Measurements from ENCODE around the gene ADAMTSL2. TPM values are rescaled to one million over a fixed set of nuclear protein-coding genes. Genes with fewer than 3 reads are reported as not detected.

Gene ADAMTSL2
- total RNA-seq, 3 donors from 2014 or later (not counting 1 experiment from before 2014, with no cell fraction given): not detected

DNA sequence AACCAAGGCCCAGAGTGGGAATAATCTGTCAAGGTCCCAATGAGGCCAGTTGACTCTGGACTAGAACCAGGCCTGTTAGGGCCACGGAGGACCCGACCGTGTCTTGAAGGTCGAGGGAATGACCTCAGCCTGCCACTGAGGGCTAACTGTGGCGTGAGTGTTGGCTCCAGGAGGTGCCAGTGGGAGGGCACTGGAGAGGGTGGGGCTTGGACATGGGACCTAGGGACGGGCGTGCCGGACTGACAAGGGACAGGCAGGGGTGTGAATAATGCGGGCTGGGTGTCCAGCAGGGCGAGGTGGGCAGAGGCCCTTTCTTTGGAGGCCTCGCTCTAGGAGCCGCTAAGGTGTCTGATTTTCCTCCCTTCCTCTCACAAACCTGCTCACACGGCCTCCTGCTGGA, 7.5 kb downstream of the ADAMTSL2 start:
- no peaks in the 10 kb centered on the region for H3K36me3 Mint-ChIP-seq
- no peaks in the 10 kb centered on the region for H3K9me3 ChIP-seq (ENCODE audit: control insufficient read depth, insufficient read depth, low read length)

DNA sequence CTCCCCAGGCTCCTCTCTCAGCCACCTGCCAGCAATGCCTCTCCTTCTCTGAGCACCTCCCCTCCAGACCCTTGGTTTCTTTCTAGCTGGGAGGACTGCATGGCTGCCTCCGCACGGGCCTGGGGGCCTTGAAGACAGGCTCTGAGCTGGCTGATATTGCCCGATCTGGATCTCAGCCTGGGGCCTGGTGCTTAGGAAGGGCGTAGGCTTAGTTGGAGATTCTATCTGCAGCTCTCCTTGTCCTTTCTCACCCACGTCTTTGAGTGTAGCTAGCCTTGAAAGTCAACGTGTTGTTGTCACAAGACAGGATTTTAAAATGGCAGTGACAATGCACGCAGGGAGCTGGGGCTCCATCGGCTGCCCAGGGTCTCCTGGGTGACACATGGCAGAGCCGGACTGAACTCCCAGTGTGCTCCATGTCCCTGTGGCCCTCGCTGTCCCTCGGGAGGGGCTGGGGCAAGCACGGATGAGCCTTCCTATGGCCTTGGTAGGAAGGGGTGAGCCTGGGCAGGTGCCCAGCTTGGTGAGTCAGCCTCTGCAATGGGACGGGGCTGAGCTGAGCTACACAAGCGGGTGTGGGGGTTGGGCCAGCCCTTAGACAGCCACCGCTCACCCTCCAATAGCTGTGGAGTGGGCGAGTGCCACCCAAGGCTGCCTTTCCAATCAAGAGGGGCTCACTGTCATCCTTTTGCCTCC, 9.4 kb downstream of the ADAMTSL2 start:
- H3K9me3 ChIP-seq (ENCODE audit: control insufficient read depth, insufficient read depth, low read length): no peaks in the 10 kb centered on the region
- peaks cover 7 to 8% of the 10 kb centered on the region in 2 donors for H3K27me3 Mint-ChIP-seq (ENCODE audit: low read depth in 2 of 2)
- H3K27me3 ChIP-seq (ENCODE audit: control insufficient read depth, insufficient read depth, low read length): peaks cover 12% of the 10 kb centered on the region
- intact Hi-C loops (cut with micrococcal nuclease): no loop called here
- WGBS (ENCODE audit: insufficient coverage): 83% methylated on average over 16 of the region's 16 CpGs
- TF ChIP-seq, protein P1, sequence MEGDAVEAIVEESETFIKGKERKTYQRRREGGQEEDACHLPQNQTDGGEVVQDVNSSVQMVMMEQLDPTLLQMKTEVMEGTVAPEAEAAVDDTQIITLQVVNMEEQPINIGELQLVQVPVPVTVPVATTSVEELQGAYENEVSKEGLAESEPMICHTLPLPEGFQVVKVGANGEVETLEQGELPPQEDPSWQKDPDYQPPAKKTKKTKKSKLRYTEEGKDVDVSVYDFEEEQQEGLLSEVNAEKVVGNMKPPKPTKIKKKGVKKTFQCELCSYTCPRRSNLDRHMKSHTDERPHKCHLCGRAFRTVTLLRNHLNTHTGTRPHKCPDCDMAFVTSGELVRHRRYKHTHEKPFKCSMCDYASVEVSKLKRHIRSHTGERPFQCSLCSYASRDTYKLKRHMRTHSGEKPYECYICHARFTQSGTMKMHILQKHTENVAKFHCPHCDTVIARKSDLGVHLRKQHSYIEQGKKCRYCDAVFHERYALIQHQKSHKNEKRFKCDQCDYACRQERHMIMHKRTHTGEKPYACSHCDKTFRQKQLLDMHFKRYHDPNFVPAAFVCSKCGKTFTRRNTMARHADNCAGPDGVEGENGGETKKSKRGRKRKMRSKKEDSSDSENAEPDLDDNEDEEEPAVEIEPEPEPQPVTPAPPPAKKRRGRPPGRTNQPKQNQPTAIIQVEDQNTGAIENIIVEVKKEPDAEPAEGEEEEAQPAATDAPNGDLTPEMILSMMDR (IDR thresholded peaks at IDR 0.05): no peak
- H3K4me1 Mint-ChIP-seq: no peaks in the 10 kb centered on the region
- peaks cover 18% of the 10 kb centered on the region for H3K4me1 ChIP-seq (ENCODE audit: control insufficient read depth, insufficient read depth, low read length)
- no peak overlapping the region for H3K4me3 ChIP-seq (ENCODE audit: low read length)
- DNase-seq (no peak), ATAC-seq (no peak)
- no peaks in the 10 kb centered on the region for H3K36me3 Mint-ChIP-seq
- H3K4me3 Mint-ChIP-seq: no peak overlapping the region
- H3K36me3 ChIP-seq (ENCODE audit: control insufficient read depth, insufficient read depth, low read length): no peaks in the 10 kb centered on the region
- no peak overlapping the region for H3K27ac Mint-ChIP-seq
- no peaks in the 10 kb centered on the region for H3K9me3 Mint-ChIP-seq
- H3K27ac ChIP-seq (ENCODE audit: low read length): no peak overlapping the region

More for the DNA sequence above, 7.5 kb downstream of the ADAMTSL2 start:
- Mint-ChIP-seq H3K27ac (no peak overlapping the region), H3K27me3 (ENCODE audit: low read depth in 2 of 2) (peaks cover 9 to 11% of the 10 kb centered on the region in 2 donors), H3K9me3 (no peaks in the 10 kb centered on the region), H3K4me1 (no peaks in the 10 kb centered on the region), H3K4me3 (no peak overlapping the region)
- Histone ChIP-seq H3K4me3 (ENCODE audit: low read length) (no peak overlapping the region), H3K36me3 (ENCODE audit: control insufficient read depth, insufficient read depth, low read length) (no peaks in the 10 kb centered on the region), H3K4me1 (ENCODE audit: control insufficient read depth, insufficient read depth, low read length) (peaks cover 20% of the 10 kb centered on the region), H3K27ac (ENCODE audit: low read length) (no peak overlapping the region), H3K27me3 (ENCODE audit: control insufficient read depth, insufficient read depth, low read length) (peaks cover 13% of the 10 kb centered on the region)
- TF ChIP-seq, protein P1 (IDR thresholded peaks at IDR 0.05): no peak
- intact Hi-C loops (cut with micrococcal nuclease): no loop called here
- no peak for DNase-seq
- WGBS (ENCODE audit: insufficient coverage): 87% methylated on average over 13 of the region's 13 CpGs
- ATAC-seq: no peak

DNA sequence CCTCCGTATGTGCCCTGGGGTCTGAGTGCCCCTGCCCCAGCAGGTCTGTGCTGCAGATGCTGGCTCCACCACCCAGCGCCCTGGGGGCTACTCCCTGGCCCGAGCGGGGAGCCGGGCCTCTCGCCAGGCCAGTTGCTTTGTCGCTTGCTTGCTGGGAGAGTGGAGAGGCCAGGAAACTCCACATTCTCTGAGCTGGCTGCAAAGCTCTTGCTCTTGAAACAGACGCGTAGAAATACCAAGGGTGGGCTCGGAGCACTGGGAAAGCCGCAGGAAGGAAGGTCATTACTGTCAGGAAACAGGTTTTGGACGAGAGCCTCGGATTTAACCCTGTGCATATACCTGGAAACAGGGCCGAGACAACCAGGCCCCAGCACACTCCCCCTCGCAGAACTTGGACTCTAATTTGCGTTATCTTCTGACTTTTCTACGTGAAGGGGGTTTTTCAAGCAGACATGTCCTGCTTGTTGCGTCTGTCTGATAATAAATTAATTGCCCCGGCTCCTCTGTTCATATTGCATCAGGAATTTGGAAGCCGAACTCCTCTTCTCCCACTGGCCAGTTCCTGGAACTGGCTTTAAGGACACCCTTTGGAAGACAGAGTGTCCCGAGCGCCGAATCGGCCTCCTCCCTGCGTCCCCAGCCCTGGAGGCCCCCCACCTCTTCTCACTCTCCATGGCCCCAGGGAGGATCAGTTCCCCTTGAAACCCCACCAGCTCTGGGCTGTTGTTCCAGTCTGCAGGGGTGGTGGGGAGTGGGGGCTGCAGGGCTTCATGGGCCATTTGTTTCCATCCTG, 11.2 kb downstream of the ADAMTSL2 start:
- Mint-ChIP-seq H3K36me3 (no peaks in the 10 kb centered on the region), H3K27me3 (ENCODE audit: low read depth in 2 of 2) (peaks cover 2% of the 10 kb centered on the region in 2 donors), H3K4me1 (no peaks in the 10 kb centered on the region), H3K9me3 (no peaks in the 10 kb centered on the region), H3K27ac (no peak overlapping the region), H3K4me3 (no peak overlapping the region)
- Histone ChIP-seq H3K4me1 (ENCODE audit: control insufficient read depth, insufficient read depth, low read length) (peaks cover 2% of the 10 kb centered on the region), H3K9me3 (ENCODE audit: control insufficient read depth, insufficient read depth, low read length) (no peaks in the 10 kb centered on the region), H3K27me3 (ENCODE audit: control insufficient read depth, insufficient read depth, low read length) (no peaks in the 10 kb centered on the region), H3K36me3 (ENCODE audit: control insufficient read depth, insufficient read depth, low read length) (no peaks in the 10 kb centered on the region), H3K27ac (ENCODE audit: low read length) (no peak overlapping the region), H3K4me3 (ENCODE audit: low read length) (no peak overlapping the region)
- ATAC-seq (no peak), DNase-seq (no peak)
- TF ChIP-seq, protein P1 (IDR thresholded peaks at IDR 0.05): no peak
- WGBS (ENCODE audit: insufficient coverage): 86% methylated on average over 23 of the region's 25 CpGs
- intact Hi-C loops (cut with micrococcal nuclease): no loop called here

Data from natural killer cell (primary cell).